ENCODE results near the gene ACVR1. TPM values are rescaled to one million over a fixed set of nuclear protein-coding genes. Genes with fewer than 3 reads are reported as not detected.
A peak's percentile ranks its signal among the peaks of the same experiment; 100 is the strongest.

The ACVR1 gene
- total and polyA plus RNA-seq, 9 of the 15 experiments (the other 6 are each of a cell fraction or from before 2014, with no cell fraction given) = 3.8 to 14.3 (median 6.9) TPM

DNA sequence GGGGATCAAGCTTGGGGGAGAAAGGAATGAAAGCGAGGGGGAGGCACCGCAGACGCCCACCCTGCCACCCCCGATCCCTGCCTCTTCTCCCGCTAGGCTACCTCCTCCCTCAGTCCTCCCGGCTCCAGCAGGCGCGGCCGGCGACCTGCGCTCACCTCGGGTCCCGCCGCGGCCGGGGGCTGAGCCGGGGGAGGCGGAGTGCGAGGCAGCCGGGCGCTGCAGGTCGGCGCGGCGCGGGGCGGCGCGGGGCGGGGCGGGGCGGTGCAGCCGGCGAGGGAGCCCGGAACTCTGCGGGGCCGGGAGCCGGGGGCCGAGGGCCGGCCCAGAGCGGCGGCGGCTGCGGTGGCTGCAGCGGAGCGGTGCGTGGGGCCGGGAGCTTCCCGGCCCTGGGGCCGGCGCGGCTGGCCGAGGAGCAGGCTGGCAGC lies 477 bp downstream of the ACVR1 start (continued):
- TF ChIP-seq IRF2 (CRISPR knock-in tag; IDR thresholded peaks at IDR 0.05) (no peak), ZNF707 (CRISPR knock-in tag; conservative IDR thresholded peaks at IDR 0.05) (no peak), ZBTB1 (CRISPR knock-in tag; IDR thresholded peaks at IDR 0.05; ENCODE audit: borderline replicate concordance, low read depth) (peak; percentile 46; the same call in 1 of the 2 replicates), POU5F1 (IDR thresholded peaks at IDR 0.05; ENCODE audit: borderline replicate concordance, low read depth, low read length, partially characterized antibody) (no peak), ZNF408 (CRISPR knock-in tag; IDR thresholded peaks at IDR 0.05; ENCODE audit: low read depth) (no peak), CCNT2 (IDR thresholded peaks at IDR 0.05; ENCODE audit: borderline replicate concordance, extremely low read depth, insufficient read length, low read depth, low read length) (peak; percentile 44), EGR1 (conservative IDR thresholded peaks at IDR 0.05) (peak; percentile 68), ZNF174 (CRISPR knock-in tag; IDR thresholded peaks at IDR 0.05) (no peak), TAF1 (IDR thresholded peaks at IDR 0.05; ENCODE audit: control insufficient read depth, extremely low read depth, insufficient read depth, low read length, severe bottlenecking) (peak; percentile 50), NCOA1 (IDR thresholded peaks at IDR 0.05; ENCODE audit: low read depth) (no peak), MECOM (CRISPR knock-in tag; IDR thresholded peaks at IDR 0.05) (no peak), MAFK (IDR thresholded peaks at IDR 0.05; ENCODE audit: low read length) (no peak)
- TF ChIP-seq, protein P1, sequence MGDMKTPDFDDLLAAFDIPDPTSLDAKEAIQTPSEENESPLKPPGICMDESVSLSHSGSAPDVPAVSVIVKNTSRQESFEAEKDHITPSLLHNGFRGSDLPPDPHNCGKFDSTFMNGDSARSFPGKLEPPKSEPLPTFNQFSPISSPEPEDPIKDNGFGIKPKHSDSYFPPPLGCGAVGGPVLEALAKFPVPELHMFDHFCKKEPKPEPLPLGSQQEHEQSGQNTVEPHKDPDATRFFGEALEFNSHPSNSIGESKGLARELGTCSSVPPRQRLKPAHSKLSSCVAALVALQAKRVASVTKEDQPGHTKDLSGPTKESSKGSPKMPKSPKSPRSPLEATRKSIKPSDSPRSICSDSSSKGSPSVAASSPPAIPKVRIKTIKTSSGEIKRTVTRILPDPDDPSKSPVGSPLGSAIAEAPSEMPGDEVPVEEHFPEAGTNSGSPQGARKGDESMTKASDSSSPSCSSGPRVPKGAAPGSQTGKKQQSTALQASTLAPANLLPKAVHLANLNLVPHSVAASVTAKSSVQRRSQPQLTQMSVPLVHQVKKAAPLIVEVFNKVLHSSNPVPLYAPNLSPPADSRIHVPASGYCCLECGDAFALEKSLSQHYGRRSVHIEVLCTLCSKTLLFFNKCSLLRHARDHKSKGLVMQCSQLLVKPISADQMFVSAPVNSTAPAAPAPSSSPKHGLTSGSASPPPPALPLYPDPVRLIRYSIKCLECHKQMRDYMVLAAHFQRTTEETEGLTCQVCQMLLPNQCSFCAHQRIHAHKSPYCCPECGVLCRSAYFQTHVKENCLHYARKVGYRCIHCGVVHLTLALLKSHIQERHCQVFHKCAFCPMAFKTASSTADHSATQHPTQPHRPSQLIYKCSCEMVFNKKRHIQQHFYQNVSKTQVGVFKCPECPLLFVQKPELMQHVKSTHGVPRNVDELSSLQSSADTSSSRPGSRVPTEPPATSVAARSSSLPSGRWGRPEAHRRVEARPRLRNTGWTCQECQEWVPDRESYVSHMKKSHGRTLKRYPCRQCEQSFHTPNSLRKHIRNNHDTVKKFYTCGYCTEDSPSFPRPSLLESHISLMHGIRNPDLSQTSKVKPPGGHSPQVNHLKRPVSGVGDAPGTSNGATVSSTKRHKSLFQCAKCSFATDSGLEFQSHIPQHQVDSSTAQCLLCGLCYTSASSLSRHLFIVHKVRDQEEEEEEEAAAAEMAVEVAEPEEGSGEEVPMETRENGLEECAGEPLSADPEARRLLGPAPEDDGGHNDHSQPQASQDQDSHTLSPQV (IDR thresholded peaks at IDR 0.05) = peak; percentile 16; the same call in 1 of the 2 replicates
- TF ChIP-seq, protein P2, sequence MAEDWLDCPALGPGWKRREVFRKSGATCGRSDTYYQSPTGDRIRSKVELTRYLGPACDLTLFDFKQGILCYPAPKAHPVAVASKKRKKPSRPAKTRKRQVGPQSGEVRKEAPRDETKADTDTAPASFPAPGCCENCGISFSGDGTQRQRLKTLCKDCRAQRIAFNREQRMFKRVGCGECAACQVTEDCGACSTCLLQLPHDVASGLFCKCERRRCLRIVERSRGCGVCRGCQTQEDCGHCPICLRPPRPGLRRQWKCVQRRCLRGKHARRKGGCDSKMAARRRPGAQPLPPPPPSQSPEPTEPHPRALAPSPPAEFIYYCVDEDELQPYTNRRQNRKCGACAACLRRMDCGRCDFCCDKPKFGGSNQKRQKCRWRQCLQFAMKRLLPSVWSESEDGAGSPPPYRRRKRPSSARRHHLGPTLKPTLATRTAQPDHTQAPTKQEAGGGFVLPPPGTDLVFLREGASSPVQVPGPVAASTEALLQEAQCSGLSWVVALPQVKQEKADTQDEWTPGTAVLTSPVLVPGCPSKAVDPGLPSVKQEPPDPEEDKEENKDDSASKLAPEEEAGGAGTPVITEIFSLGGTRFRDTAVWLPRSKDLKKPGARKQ (CRISPR knock-in tag; IDR thresholded peaks at IDR 0.05) = no peak
- TF ChIP-seq, protein P3, sequence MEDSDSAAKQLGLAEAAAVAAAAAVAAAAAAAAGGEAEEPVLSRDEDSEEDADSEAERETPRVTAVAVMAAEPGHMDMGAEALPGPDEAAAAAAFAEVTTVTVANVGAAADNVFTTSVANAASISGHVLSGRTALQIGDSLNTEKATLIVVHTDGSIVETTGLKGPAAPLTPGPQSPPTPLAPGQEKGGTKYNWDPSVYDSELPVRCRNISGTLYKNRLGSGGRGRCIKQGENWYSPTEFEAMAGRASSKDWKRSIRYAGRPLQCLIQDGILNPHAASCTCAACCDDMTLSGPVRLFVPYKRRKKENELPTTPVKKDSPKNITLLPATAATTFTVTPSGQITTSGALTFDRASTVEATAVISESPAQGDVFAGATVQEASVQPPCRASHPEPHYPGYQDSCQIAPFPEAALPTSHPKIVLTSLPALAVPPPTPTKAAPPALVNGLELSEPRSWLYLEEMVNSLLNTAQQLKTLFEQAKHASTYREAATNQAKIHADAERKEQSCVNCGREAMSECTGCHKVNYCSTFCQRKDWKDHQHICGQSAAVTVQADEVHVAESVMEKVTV (CRISPR knock-in tag; IDR thresholded peaks at IDR 0.05) = no peak
- TF ChIP-seq, protein P4, sequence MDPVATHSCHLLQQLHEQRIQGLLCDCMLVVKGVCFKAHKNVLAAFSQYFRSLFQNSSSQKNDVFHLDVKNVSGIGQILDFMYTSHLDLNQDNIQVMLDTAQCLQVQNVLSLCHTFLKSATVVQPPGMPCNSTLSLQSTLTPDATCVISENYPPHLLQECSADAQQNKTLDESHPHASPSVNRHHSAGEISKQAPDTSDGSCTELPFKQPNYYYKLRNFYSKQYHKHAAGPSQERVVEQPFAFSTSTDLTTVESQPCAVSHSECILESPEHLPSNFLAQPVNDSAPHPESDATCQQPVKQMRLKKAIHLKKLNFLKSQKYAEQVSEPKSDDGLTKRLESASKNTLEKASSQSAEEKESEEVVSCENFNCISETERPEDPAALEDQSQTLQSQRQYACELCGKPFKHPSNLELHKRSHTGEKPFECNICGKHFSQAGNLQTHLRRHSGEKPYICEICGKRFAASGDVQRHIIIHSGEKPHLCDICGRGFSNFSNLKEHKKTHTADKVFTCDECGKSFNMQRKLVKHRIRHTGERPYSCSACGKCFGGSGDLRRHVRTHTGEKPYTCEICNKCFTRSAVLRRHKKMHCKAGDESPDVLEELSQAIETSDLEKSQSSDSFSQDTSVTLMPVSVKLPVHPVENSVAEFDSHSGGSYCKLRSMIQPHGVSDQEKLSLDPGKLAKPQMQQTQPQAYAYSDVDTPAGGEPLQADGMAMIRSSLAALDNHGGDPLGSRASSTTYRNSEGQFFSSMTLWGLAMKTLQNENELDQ (CRISPR knock-in tag; IDR thresholded peaks at IDR 0.05; ENCODE audit: borderline replicate concordance) = no peak

All from K562 (cell line).